ENCODE data around the gene NKX1-1. TPM values are rescaled to one million over a fixed set of nuclear protein-coding genes. Genes with fewer than 3 reads are reported as not detected.
"Not testable (repeated sequence)": the region's sequence is repeated elsewhere in the genome, so short reads cannot be mapped to it uniquely, and the experiment has no call there.

The NKX1-1 gene
- total RNA-seq, 4 donors from 2014 or later: not detected

GRCh38 chr4:1394554-1395388, 11.5 kb downstream of the NKX1-1 start:
- Histone ChIP-seq H3K36me3 (peaks cover 0 to 53% (median 25%) of the 10 kb centered on the region in 4 donors), H3K9me3 (peaks cover 0 to 11% (median 2%) of the 10 kb centered on the region in 4 donors), H3K27me3 (peaks cover 0 to 12% (median 0%) of the 10 kb centered on the region in 4 donors)
- intact Hi-C loops (cut with DNase I); H3K4me3 ChIP-seq; H3K4me1 ChIP-seq; DNase-seq (ENCODE audit: extremely low spot score); H3K27ac ChIP-seq (replicated peaks in 1 of 4): not testable (repeated sequence)
- WGBS: 94% methylated on average over 49 of the region's 63 CpGs

- WGBS: 83% methylated on average over 8 of the region's 10 CpGs
- no peak for DNase-seq (ENCODE audit: extremely low spot score)
- Histone ChIP-seq H3K4me1 (no peaks in the 10 kb centered on the region), H3K9me3 (peaks cover 0 to 17% (median 5%) of the 10 kb centered on the region in 4 donors), H3K27ac (replicated peaks in 1 of 4) (no peak overlapping the region), H3K27me3 (peaks cover 0 to 3% (median 0%) of the 10 kb centered on the region in 4 donors), H3K4me3 (no peak overlapping the region), H3K36me3 (peaks cover 0 to 62% (median 27%) of the 10 kb centered on the region in 4 donors)
- intact Hi-C loops (cut with DNase I): no loop called here
- TF ChIP-seq POLR2A (IDR thresholded peaks at IDR 0.05; ENCODE audit: low read depth) (no peak), EP300 (IDR thresholded peaks at IDR 0.05) (no peak), POLR2AphosphoS5 (IDR thresholded peaks at IDR 0.05) (no peak), CTCF (IDR thresholded peaks at IDR 0.05) (no peak)
These were observed 12.4 kb downstream of the NKX1-1 start for GRCh38 chr4:1393866-1394265.

GRCh38 chr4:1393363-1393762, 12.9 kb downstream of the NKX1-1 start:
- Histone ChIP-seq H3K36me3 (peaks cover 0 to 67% (median 27%) of the 10 kb centered on the region in 4 donors), H3K9me3 (peaks cover 0 to 17% (median 10%) of the 10 kb centered on the region in 4 donors)
- WGBS: 95% methylated on average over 5 of the region's 5 CpGs
- DNase-seq (ENCODE audit: extremely low spot score); H3K4me3 ChIP-seq; H3K4me1 ChIP-seq; H3K27me3 ChIP-seq; H3K27ac ChIP-seq (replicated peaks in 1 of 4); intact Hi-C loops (cut with DNase I): not testable (repeated sequence)

- H3K27ac ChIP-seq (replicated peaks in 1 of 4): no peak overlapping the region
- peaks cover 24 to 92% (median 55%) of the 10 kb centered on the region in 4 donors for H3K36me3 ChIP-seq
- intact Hi-C loops (cut with DNase I): no loop called here
- TF ChIP-seq CTCF (IDR thresholded peaks at IDR 0.05): no peak
- TF ChIP-seq EP300 (IDR thresholded peaks at IDR 0.05): no peak
- TF ChIP-seq POLR2A (IDR thresholded peaks at IDR 0.05; ENCODE audit: low read depth): no peak
- TF ChIP-seq POLR2AphosphoS5 (IDR thresholded peaks at IDR 0.05): no peak
- peaks cover 0 to 16% (median 14%) of the 10 kb centered on the region in 4 donors for H3K9me3 ChIP-seq
- H3K4me3 ChIP-seq: no peak overlapping the region
- no peak for DNase-seq (ENCODE audit: extremely low spot score)
- no peaks in the 10 kb centered on the region for H3K4me1 ChIP-seq
- no peaks in the 10 kb centered on the region for H3K27me3 ChIP-seq
- 97% methylated on average over 29 of the region's 44 CpGs for WGBS
These were observed 20.6 kb downstream of the NKX1-1 start for GRCh38 chr4:1385373-1386340.

GRCh38 chr4:1384675-1385372, 21.4 kb downstream of the NKX1-1 start:
- WGBS: 100% methylated on average over 10 of the region's 16 CpGs
- DNase-seq (ENCODE audit: extremely low spot score): no peak

More at GRCh38 chr4:1384675-1385372, 21.4 kb downstream of the NKX1-1 start:
- H3K36me3 ChIP-seq: peaks cover 24 to 94% (median 60%) of the 10 kb centered on the region in 4 donors
- no peaks in the 10 kb centered on the region for H3K4me1 ChIP-seq
- intact Hi-C loops (cut with DNase I): no loop called here
- peaks cover 0 to 16% (median 14%) of the 10 kb centered on the region in 4 donors for H3K9me3 ChIP-seq
- no peak overlapping the region for H3K27ac ChIP-seq (replicated peaks in 1 of 4)
- TF ChIP-seq EP300 (IDR thresholded peaks at IDR 0.05): no peak
- TF ChIP-seq POLR2A (IDR thresholded peaks at IDR 0.05; ENCODE audit: low read depth): no peak
- TF ChIP-seq CTCF (IDR thresholded peaks at IDR 0.05): no peak
- TF ChIP-seq POLR2AphosphoS5 (IDR thresholded peaks at IDR 0.05): no peak
- no peaks in the 10 kb centered on the region for H3K27me3 ChIP-seq
- no peak overlapping the region for H3K4me3 ChIP-seq
